ENCODE results near the gene CADPS2. TPM values are rescaled to one million over a fixed set of nuclear protein-coding genes. Genes with fewer than 3 reads are reported as not detected.

Gene CADPS2
- total RNA-seq, 1 experiment from 2014 or later: 12.2 TPM

GRCh38 chr7:122902751-122903495, 16.7 kb upstream of the CADPS2 start:
- H3K4me1 Mint-ChIP-seq: peaks cover 25% of the 10 kb centered on the region
- peaks cover 8% of the 10 kb centered on the region; the same call in 1 of the 2 replicates for H3K9me3 Mint-ChIP-seq
- DNase-seq (ENCODE audit: low spot score) (no peak), ATAC-seq (peak; percentile 80)
- ChIA-PET POLR2A (no interaction called here), CTCF (interaction anchor here (0.6 to 1.1 kb wide), 2 partner anchors 15 to 685 kb away, joined by 3 to 4 read pairs; no protein-coding TSS in a partner anchor)
- no peaks in the 10 kb centered on the region for H3K27me3 Mint-ChIP-seq (ENCODE audit: low read depth)
- no peak overlapping the region for H3K4me3 Mint-ChIP-seq
- H3K36me3 Mint-ChIP-seq: no peaks in the 10 kb centered on the region
- no peak for TF ChIP-seq NFE2L1 (CRISPR knock-in tag; IDR thresholded peaks at IDR 0.05)
- TF ChIP-seq ZNF671 (CRISPR knock-in tag; IDR thresholded peaks at IDR 0.05): no peak
- TF ChIP-seq FOXK1 (CRISPR knock-in tag; IDR thresholded peaks at IDR 0.05): no peak
- TF ChIP-seq ZBTB43 (CRISPR knock-in tag; IDR thresholded peaks at IDR 0.05): no peak
- TF ChIP-seq NFYB (CRISPR knock-in tag; conservative IDR thresholded peaks at IDR 0.05; ENCODE audit: low read depth): peak; percentile 84
- TF ChIP-seq, protein P1, sequence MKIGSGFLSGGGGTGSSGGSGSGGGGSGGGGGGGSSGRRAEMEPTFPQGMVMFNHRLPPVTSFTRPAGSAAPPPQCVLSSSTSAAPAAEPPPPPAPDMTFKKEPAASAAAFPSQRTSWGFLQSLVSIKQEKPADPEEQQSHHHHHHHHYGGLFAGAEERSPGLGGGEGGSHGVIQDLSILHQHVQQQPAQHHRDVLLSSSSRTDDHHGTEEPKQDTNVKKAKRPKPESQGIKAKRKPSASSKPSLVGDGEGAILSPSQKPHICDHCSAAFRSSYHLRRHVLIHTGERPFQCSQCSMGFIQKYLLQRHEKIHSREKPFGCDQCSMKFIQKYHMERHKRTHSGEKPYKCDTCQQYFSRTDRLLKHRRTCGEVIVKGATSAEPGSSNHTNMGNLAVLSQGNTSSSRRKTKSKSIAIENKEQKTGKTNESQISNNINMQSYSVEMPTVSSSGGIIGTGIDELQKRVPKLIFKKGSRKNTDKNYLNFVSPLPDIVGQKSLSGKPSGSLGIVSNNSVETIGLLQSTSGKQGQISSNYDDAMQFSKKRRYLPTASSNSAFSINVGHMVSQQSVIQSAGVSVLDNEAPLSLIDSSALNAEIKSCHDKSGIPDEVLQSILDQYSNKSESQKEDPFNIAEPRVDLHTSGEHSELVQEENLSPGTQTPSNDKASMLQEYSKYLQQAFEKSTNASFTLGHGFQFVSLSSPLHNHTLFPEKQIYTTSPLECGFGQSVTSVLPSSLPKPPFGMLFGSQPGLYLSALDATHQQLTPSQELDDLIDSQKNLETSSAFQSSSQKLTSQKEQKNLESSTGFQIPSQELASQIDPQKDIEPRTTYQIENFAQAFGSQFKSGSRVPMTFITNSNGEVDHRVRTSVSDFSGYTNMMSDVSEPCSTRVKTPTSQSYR (CRISPR knock-in tag; IDR thresholded peaks at IDR 0.05): no peak
- no peak for TF ChIP-seq RORB (CRISPR knock-in tag; IDR thresholded peaks at IDR 0.05)
- no peak for TF ChIP-seq STAT6 (CRISPR knock-in tag; conservative IDR thresholded peaks at IDR 0.05; ENCODE audit: low read depth)
- no peak for TF ChIP-seq OVOL2 (CRISPR knock-in tag; IDR thresholded peaks at IDR 0.05; ENCODE audit: borderline replicate concordance)
- no peak for TF ChIP-seq E2F1 (CRISPR knock-in tag; IDR thresholded peaks at IDR 0.05)
- no peak for TF ChIP-seq SMAD4 (CRISPR knock-in tag; IDR thresholded peaks at IDR 0.05)
- TF ChIP-seq, protein P2, sequence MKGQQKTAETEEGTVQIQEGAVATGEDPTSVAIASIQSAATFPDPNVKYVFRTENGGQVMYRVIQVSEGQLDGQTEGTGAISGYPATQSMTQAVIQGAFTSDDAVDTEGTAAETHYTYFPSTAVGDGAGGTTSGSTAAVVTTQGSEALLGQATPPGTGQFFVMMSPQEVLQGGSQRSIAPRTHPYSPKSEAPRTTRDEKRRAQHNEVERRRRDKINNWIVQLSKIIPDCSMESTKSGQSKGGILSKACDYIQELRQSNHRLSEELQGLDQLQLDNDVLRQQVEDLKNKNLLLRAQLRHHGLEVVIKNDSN (CRISPR knock-in tag; IDR thresholded peaks at IDR 0.05): peak; percentile 76
- TF ChIP-seq, protein P3, sequence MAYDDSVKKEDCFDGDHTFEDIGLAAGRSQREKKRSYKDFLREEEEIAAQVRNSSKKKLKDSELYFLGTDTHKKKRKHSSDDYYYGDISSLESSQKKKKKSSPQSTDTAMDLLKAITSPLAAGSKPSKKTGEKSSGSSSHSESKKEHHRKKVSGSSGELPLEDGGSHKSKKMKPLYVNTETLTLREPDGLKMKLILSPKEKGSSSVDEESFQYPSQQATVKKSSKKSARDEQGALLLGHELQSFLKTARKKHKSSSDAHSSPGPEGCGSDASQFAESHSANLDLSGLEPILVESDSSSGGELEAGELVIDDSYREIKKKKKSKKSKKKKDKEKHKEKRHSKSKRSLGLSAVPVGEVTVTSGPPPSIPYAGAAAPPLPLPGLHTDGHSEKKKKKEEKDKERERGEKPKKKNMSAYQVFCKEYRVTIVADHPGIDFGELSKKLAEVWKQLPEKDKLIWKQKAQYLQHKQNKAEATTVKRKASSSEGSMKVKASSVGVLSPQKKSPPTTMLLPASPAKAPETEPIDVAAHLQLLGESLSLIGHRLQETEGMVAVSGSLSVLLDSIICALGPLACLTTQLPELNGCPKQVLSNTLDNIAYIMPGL (CRISPR knock-in tag; IDR thresholded peaks at IDR 0.05): no peak
- no peak for TF ChIP-seq ZNF396 (CRISPR knock-in tag; IDR thresholded peaks at IDR 0.05; ENCODE audit: borderline replicate concordance)
- TF ChIP-seq, protein P4, sequence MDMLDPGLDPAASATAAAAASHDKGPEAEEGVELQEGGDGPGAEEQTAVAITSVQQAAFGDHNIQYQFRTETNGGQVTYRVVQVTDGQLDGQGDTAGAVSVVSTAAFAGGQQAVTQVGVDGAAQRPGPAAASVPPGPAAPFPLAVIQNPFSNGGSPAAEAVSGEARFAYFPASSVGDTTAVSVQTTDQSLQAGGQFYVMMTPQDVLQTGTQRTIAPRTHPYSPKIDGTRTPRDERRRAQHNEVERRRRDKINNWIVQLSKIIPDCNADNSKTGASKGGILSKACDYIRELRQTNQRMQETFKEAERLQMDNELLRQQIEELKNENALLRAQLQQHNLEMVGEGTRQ (CRISPR knock-in tag; IDR thresholded peaks at IDR 0.05): peak; percentile 85
- H3K27ac Mint-ChIP-seq: no peak overlapping the region; the same call in 1 of the 2 replicates

Data from WTC11 (cell line).